H1 (cell line): Measurements from ENCODE around the gene SORL1-AS1.

Source experiments
- CTCF ChIA-PET: fragments of 300-600 bp; sonication (Branson Sonifier 250); formaldehyde crosslinking; loops from one replicate; lab custom pipeline; 2021; ENCODE audit not compliant: partially characterized antibody; lab: Charles Lee
- POLR2A ChIA-PET: fragments of 300-600 bp; sonication (Branson Sonifier 250); formaldehyde crosslinking; loops from one replicate; lab custom pipeline; 2021; ENCODE audit warnings: inconsistent platforms; ENCODE audit not compliant: partially characterized antibody; lab: Charles Lee
- DNase-seq, 2 experiments: peaks; one replicate each; pipeline versions ENCODE4 v3.0.0 to v3.0.0-alpha.2; 2010 to 2022; ENCODE audit warnings: low spot score in 2 of 2, low read depth in 1 of 2, mixed read lengths in 1 of 2
- FAIRE-seq: peaks from 2 replicates; lab custom pipeline; 2011; peaks lifted over from hg19 to GRCh38; lab: Jason Lieb, UNC
- H2AFZ ChIP-seq: 2 replicates; pipeline ENCODE4 v1.8.1; 2012; ENCODE audit warnings: low read length, inconsistent platforms
- H2AK5ac ChIP-seq: 2 replicates; pipeline ENCODE4 v1.6.1; 2013; ENCODE audit warnings: low read depth, low read length
- H2BK120ac ChIP-seq: replicated peaks from 2 replicates; pipeline ENCODE3; 2013; ENCODE audit warnings: low read depth, low read length, inconsistent platforms
- H2BK12ac ChIP-seq: 2 replicates; pipeline ENCODE4 v1.6.1; 2013; ENCODE audit warnings: low read depth, low read length
- H2BK15ac ChIP-seq: 2 replicates; pipeline ENCODE4 v1.6.1; 2013; ENCODE audit warnings: low read length
- H2BK20ac ChIP-seq: 2 replicates; pipeline ENCODE4 v1.6.1; 2013; ENCODE audit warnings: low read length
- H2BK5ac ChIP-seq: 2 replicates; pipeline ENCODE4 v1.6.1; 2013; ENCODE audit warnings: low read depth, low read length
- H3K14ac ChIP-seq: 2 replicates; pipeline ENCODE4 v1.6.1; 2013; ENCODE audit warnings: inconsistent platforms; ENCODE audit not compliant: insufficient read length
- H3K18ac ChIP-seq: 2 replicates; pipeline ENCODE4 v1.6.1; 2013; ENCODE audit warnings: low read length; ENCODE audit errors: extremely low read depth
- H3K23ac ChIP-seq: 2 replicates; pipeline ENCODE4 v1.6.1; 2013; ENCODE audit warnings: inconsistent platforms; ENCODE audit not compliant: insufficient read length
- H3K23me2 ChIP-seq: 2 replicates; pipeline ENCODE4 v1.6.1; 2013; ENCODE audit warnings: low read depth, low read length
- H3K27ac ChIP-seq: 2 replicates; pipeline ENCODE4 v1.6.1; 2011; ENCODE audit warnings: low read depth, low read length, inconsistent platforms
- H3K27me3 ChIP-seq, 4 experiments: replicated peaks in 1 of 4; 1 replicate in 1 of 4; 2 replicates in 3 of 4; pipeline versions ENCODE4 v1.6.1 to v1.8.1; 2011 to 2013; ENCODE audit warnings: low read length in 3 of 4, mild to moderate bottlenecking in 3 of 4, inconsistent platforms in 2 of 4, mixed read lengths in 2 of 4, moderate library complexity in 1 of 4; ENCODE audit not compliant: control insufficient read depth in 3 of 4, insufficient read depth in 3 of 4; ENCODE audit errors: extremely low read depth in 1 of 4
- H3K36me3 ChIP-seq, 4 experiments: 2 replicates each; pipeline versions ENCODE4 v1.6.1 to v1.8.1; 2011 to 2013; ENCODE audit warnings: mild to moderate bottlenecking in 4 of 4, low read length in 3 of 4, moderate library complexity in 2 of 4, control low read depth in 1 of 4, inconsistent platforms in 1 of 4; ENCODE audit not compliant: insufficient read depth in 4 of 4, control insufficient read depth in 2 of 4
- H3K4ac ChIP-seq: replicated peaks from 2 replicates; pipeline ENCODE3; 2013; ENCODE audit warnings: low read length, low read depth, mixed read lengths, inconsistent platforms; ENCODE audit not compliant: insufficient read length
- H3K4me1 ChIP-seq, 4 experiments: replicated peaks in 1 of 4; 1 replicate in 1 of 4; 2 replicates in 3 of 4; pipeline versions ENCODE4 v1.6.1 to v1.8.1; 2011 to 2013; ENCODE audit warnings: low read length in 3 of 4, inconsistent platforms in 2 of 4, mixed read lengths in 1 of 4; ENCODE audit not compliant: insufficient read depth in 4 of 4, control insufficient read depth in 3 of 4
- H3K4me2 ChIP-seq, 2 experiments: 2 replicates each; pipeline versions ENCODE4 v1.6.1 to v1.8.1; 2011 to 2013; ENCODE audit warnings: low read depth in 2 of 2, low read length in 2 of 2, control low read depth in 1 of 2, inconsistent platforms in 1 of 2, mild to moderate bottlenecking in 1 of 2; ENCODE audit not compliant: insufficient read depth in 1 of 2
- H3K4me3 ChIP-seq, 4 experiments: fragments of 200-600, 300-600 bp in 1 of 4; sonication (generic), shearing (Covaris generic), sonication (Bioruptor Twin) in 1 of 4; 2 replicates each; pipeline versions ENCODE4 v1.5.1 to v1.8.1; 2011 to 2016; ENCODE audit warnings: low read length in 4 of 4, low read depth in 3 of 4, control low read depth in 2 of 4, inconsistent platforms in 2 of 4, mild to moderate bottlenecking in 2 of 4, mixed read lengths in 1 of 4, moderate library complexity in 1 of 4; ENCODE audit not compliant: insufficient read depth in 2 of 4; ENCODE audit errors: extremely low read depth in 1 of 4
- H3K56ac ChIP-seq: replicated peaks from 2 replicates; pipeline ENCODE3; 2013; ENCODE audit warnings: low read depth, mild to moderate bottlenecking, mixed read lengths, low read length, inconsistent platforms; ENCODE audit not compliant: insufficient read length
- H3K79me1 ChIP-seq: 2 replicates; pipeline ENCODE4 v1.6.1; 2013; ENCODE audit warnings: low read depth, low read length, control low read depth
- H3K79me2 ChIP-seq, 2 experiments: 2 replicates each; pipeline versions ENCODE4 v1.6.1 to v1.8.1; 2012 to 2013; ENCODE audit warnings: low read length in 2 of 2, mild to moderate bottlenecking in 2 of 2, inconsistent platforms in 1 of 2; ENCODE audit not compliant: insufficient read depth in 2 of 2, control insufficient read depth in 1 of 2
- H3K9ac ChIP-seq, 4 experiments: replicated peaks in 1 of 4; 1 replicate in 1 of 4; 2 replicates in 3 of 4; pipeline versions ENCODE4 v1.6.1 to v1.8.1; 2011 to 2013; ENCODE audit warnings: low read depth in 3 of 4, low read length in 3 of 4, control low read depth in 2 of 4, mild to moderate bottlenecking in 2 of 4, moderate library complexity in 2 of 4, inconsistent platforms in 1 of 4; ENCODE audit errors: extremely low read depth in 1 of 4
- H3K9me3 ChIP-seq, 2 experiments: 2 replicates each; pipeline versions ENCODE4 v1.6.1 to v1.8.1; 2012 to 2013; ENCODE audit warnings: mild to moderate bottlenecking in 2 of 2, moderate library complexity in 2 of 2, control low read depth in 1 of 2, inconsistent platforms in 1 of 2, low read depth in 1 of 2, low read length in 1 of 2, mixed read lengths in 1 of 2; ENCODE audit not compliant: insufficient read depth in 2 of 2
- H4K20me1 ChIP-seq, 2 experiments: replicated peaks in 1 of 2; 2 replicates each; pipeline versions ENCODE3 to v1.8.1; 2011 to 2013; ENCODE audit warnings: inconsistent platforms in 2 of 2, low read length in 2 of 2, mild to moderate bottlenecking in 1 of 2; ENCODE audit not compliant: insufficient read depth in 2 of 2, control insufficient read depth in 1 of 2
- H4K5ac ChIP-seq: 2 replicates; pipeline ENCODE4 v1.6.1; 2013; ENCODE audit warnings: low read length, low read depth, mixed read lengths, inconsistent platforms; ENCODE audit not compliant: insufficient read length
- H4K8ac ChIP-seq: 2 replicates; pipeline ENCODE4 v1.8.0; 2013; ENCODE audit warnings: mild to moderate bottlenecking, moderate library complexity, low read length, inconsistent platforms; ENCODE audit not compliant: insufficient read depth; ENCODE audit errors: extremely low read depth
- H4K91ac ChIP-seq: replicated peaks from 2 replicates; pipeline ENCODE3; 2013; ENCODE audit warnings: low read length, mixed read lengths, inconsistent platforms; ENCODE audit not compliant: insufficient read length
- JUN ChIP-seq: IDR thresholded peaks from 2 replicates; pipeline ENCODE4 v1.6.1; 2011; ENCODE audit warnings: low read depth, mild to moderate bottlenecking, improper control_type of control experiment, low read length
- JUND ChIP-seq: IDR thresholded peaks from 2 replicates; pipeline ENCODE4 v1.6.1; 2011; ENCODE audit warnings: mild to moderate bottlenecking, improper control_type of control experiment, low read length
- MAFK ChIP-seq: IDR thresholded peaks from 2 replicates; pipeline ENCODE4 v1.6.1; 2012; ENCODE audit warnings: low read depth, mild to moderate bottlenecking, improper control_type of control experiment, low read length
- POLR2A ChIP-seq, 2 experiments: IDR thresholded peaks; 1 replicate in 1 of 2; 2 replicates in 1 of 2; pipeline ENCODE4 v1.6.1; 2011; ENCODE audit warnings: low read depth in 2 of 2, low read length in 2 of 2, mild to moderate bottlenecking in 2 of 2; ENCODE audit errors: control extremely low read depth in 1 of 2
- SIN3A ChIP-seq, 2 experiments: IDR thresholded peaks in 1 of 2; conservative IDR thresholded peaks in 1 of 2; 2 replicates each; pipeline ENCODE4 v1.6.1; 2011 to 2012; ENCODE audit warnings: low read length in 2 of 2, improper control_type of control experiment in 1 of 2, low read depth in 1 of 2, mild to moderate bottlenecking in 1 of 2
- SUZ12 ChIP-seq: fragments of 200-600 bp; sonication (generic); IDR thresholded peaks from 2 replicates; pipeline ENCODE4 v1.6.1; 2012; ENCODE audit warnings: mild to moderate bottlenecking, inconsistent platforms, low read length, moderate library complexity, mixed read lengths
- WGBS, 2 experiments: shearing (Covaris generic) in 1 of 2; methylation state at CpG; one replicate each; pipeline versions ENCODE4 v1.1.6 to v1.1.7; 2013 to 2015; ENCODE audit warnings: low lambda C conversion rate in 2 of 2, mixed read lengths in 2 of 2, inconsistent platforms in 1 of 2, low coverage in 1 of 2, missing lambda C conversion rate in 1 of 2; ENCODE audit not compliant: insufficient replicate concordance in 2 of 2, insufficient coverage in 1 of 2, insufficient read length in 1 of 2; ENCODE audit errors: extremely low coverage in 1 of 2, missing lambda C conversion rate in 1 of 2; 5-methylcytosine and 5-hydroxymethylcytosine counted together

Gene SORL1-AS1

GRCh38 chr11:121467965-121468364 is 15.2 kb upstream of the SORL1-AS1 start:
- Histone ChIP-seq H2BK15ac (peak overlapping the region; percentile 83; the same call in 1 of the 2 replicates), H3K4ac (no peak overlapping the region), H3K56ac (no peak overlapping the region), H3K14ac (no peak overlapping the region), H2BK20ac (peak overlapping the region; percentile 87; the same call in 1 of the 2 replicates), H3K9ac (no peak overlapping the region), H3K18ac (peak overlapping the region; percentile 76; the same call in 1 of the 2 replicates), H3K27ac (no peak overlapping the region), H3K36me3 (peaks cover 4 to 8% (median 8%) of the 10 kb centered on the region in 4 experiments; a peak in 6 of 8 replicates), H3K4me3 (no peak overlapping the region), H3K27me3 (no peaks in the 10 kb centered on the region), H4K91ac (peak overlapping the region; percentile 75), H3K79me1 (peaks cover 4% of the 10 kb centered on the region), H4K5ac (no peak overlapping the region), H2AK5ac (peak overlapping the region; percentile 83; the same call in 1 of the 2 replicates), H3K9me3 (no peaks in the 10 kb centered on the region), H4K20me1 (peaks cover 0 to 2% of the 10 kb centered on the region in 2 experiments), H3K23ac (no peak overlapping the region), H3K4me2 (no peak overlapping the region), H3K79me2 (peaks cover 3 to 75% of the 10 kb centered on the region in 2 experiments; a peak in 3 of 4 replicates), H3K4me1 (peaks cover 18 to 31% (median 26%) of the 10 kb centered on the region in 4 experiments), H2BK5ac (peak overlapping the region; percentile 53; the same call in 1 of the 2 replicates), H2BK120ac (peak overlapping the region; percentile 38), H3K23me2 (no peaks in the 10 kb centered on the region), H2AFZ (no peak overlapping the region), H4K8ac (no peak overlapping the region), H2BK12ac (peak overlapping the region; percentile 63; the same call in 1 of the 2 replicates)
- ChIA-PET POLR2A (interaction anchor here (0.8 to 1.9 kb wide), 3 partner anchors 13 to 16 kb away, joined by 3 to 8 read pairs (median 3); partner anchors contain the start of genes SORL1 and SORL1-AS1), CTCF (interaction anchor here (0.9 to 1.7 kb wide), 7 partner anchors 8 to 233 kb away, joined by 3 to 7 read pairs (median 3); partner anchors contain the start of genes SORL1 and SORL1-AS1)
- FAIRE-seq (no peak), DNase-seq (no peak)
- WGBS, 2 experiments: 77% methylated on average over 9 of the region's 10 CpGs; no CpG with 5 or more reads in 1 of the 2 experiments
- TF ChIP-seq MAFK (no peak), POLR2A (IDR thresholded peaks at IDR 0.05; ENCODE audit: control extremely low read depth in 1 of 2, low read depth in 2 of 2, low read length in 2 of 2) (no peak), SIN3A (conservative IDR thresholded peaks at IDR 0.05 in 1 of 2, IDR thresholded peaks at IDR 0.05 in 1 of 2; ENCODE audit: low read depth in 1 of 2, low read length in 2 of 2) (no peak), SUZ12 (no peak), JUN (no peak), JUND (no peak)
